Mesendoderm (in vitro differentiated cells): ENCODE results near the gene DDX1.

Source experiments
- DNase-seq: peaks from one replicate; pipeline ENCODE4 v3.0.0; 2013
- H2AK5ac ChIP-seq: 2 replicates; pipeline ENCODE4 v1.6.1; 2013; ENCODE audit warnings: low read length, inconsistent platforms
- H2BK120ac ChIP-seq: 2 replicates; pipeline ENCODE4 v1.6.1; 2013; ENCODE audit warnings: low read depth, mild to moderate bottlenecking, low read length, moderate library complexity, mixed read lengths
- H2BK15ac ChIP-seq: replicated peaks from 2 replicates; pipeline ENCODE4 v1.6.1; 2013; ENCODE audit warnings: low read depth, mild to moderate bottlenecking, moderate library complexity
- H2BK5ac ChIP-seq: 2 replicates; pipeline ENCODE4 v1.6.1; 2013; ENCODE audit warnings: low read length, inconsistent platforms
- H3K18ac ChIP-seq: 2 replicates; pipeline ENCODE4 v1.6.1; 2013; ENCODE audit warnings: mild to moderate bottlenecking, low read length, mixed read lengths
- H3K23ac ChIP-seq: one replicate; pipeline ENCODE4 v1.6.1; 2013; ENCODE audit warnings: low read length
- H3K27ac ChIP-seq: 2 replicates; pipeline ENCODE4 v1.5.1; 2013; ENCODE audit warnings: low read depth, mild to moderate bottlenecking, inconsistent platforms, low read length, moderate library complexity
- H3K27me3 ChIP-seq: 2 replicates; pipeline ENCODE4 v1.6.1; 2013; ENCODE audit warnings: low read length, control low read depth, mild to moderate bottlenecking, inconsistent platforms; ENCODE audit not compliant: insufficient read depth, poor library complexity
- H3K36me3 ChIP-seq: 2 replicates; pipeline ENCODE4 v1.6.1; 2013; ENCODE audit warnings: low read length, inconsistent platforms; ENCODE audit not compliant: control insufficient read depth, insufficient read depth
- H3K4ac ChIP-seq: one replicate; pipeline ENCODE4 v1.6.1; 2013; ENCODE audit warnings: low read depth, mild to moderate bottlenecking, low read length, moderate library complexity
- H3K4me1 ChIP-seq: 2 replicates; pipeline ENCODE4 v1.6.1; 2013; ENCODE audit warnings: low read depth, low read length, inconsistent platforms; ENCODE audit not compliant: control insufficient read depth
- H3K4me2 ChIP-seq: 2 replicates; pipeline ENCODE4 v1.6.1; 2013; ENCODE audit warnings: low read length
- H3K4me3 ChIP-seq: 2 replicates; pipeline ENCODE4 v1.5.1; 2013; ENCODE audit warnings: mild to moderate bottlenecking, low read length
- H3K56ac ChIP-seq: one replicate; pipeline ENCODE4 v1.6.1; 2013; ENCODE audit warnings: low read length
- H3K79me1 ChIP-seq: 2 replicates; pipeline ENCODE4 v1.6.1; 2013; ENCODE audit warnings: low read length, inconsistent platforms
- H3K79me2 ChIP-seq: 2 replicates; pipeline ENCODE4 v1.6.1; 2013; ENCODE audit warnings: mild to moderate bottlenecking, low read length; ENCODE audit not compliant: control insufficient read depth, insufficient read depth
- H3K9ac ChIP-seq: 2 replicates; pipeline ENCODE4 v1.6.1; 2013; ENCODE audit warnings: low read length, inconsistent platforms
- H4K5ac ChIP-seq: one replicate; pipeline ENCODE4 v1.6.1; 2013; ENCODE audit warnings: low read length
- H4K8ac ChIP-seq: one replicate; pipeline ENCODE4 v1.6.1; 2013; ENCODE audit warnings: low read depth, mild to moderate bottlenecking, control low read depth, low read length, moderate library complexity
- WGBS: extraction: QIAGEN DNeasy Blood & Tissue Kit; methylation state at CpG from one replicate; pipeline ENCODE4 v1.1.7; 2013; ENCODE audit warnings: low lambda C conversion rate, missing lambda C conversion rate; ENCODE audit not compliant: insufficient coverage; ENCODE audit errors: extremely low coverage; 5-methylcytosine and 5-hydroxymethylcytosine counted together

The DDX1 gene

GRCh38 chr2:15565392-15565791, 26.3 kb upstream of the DDX1 start:
- DNase-seq = no peak
- Histone ChIP-seq H3K4ac (no peak overlapping the region), H4K5ac (no peak overlapping the region), H3K79me2 (peaks cover 3% of the 10 kb centered on the region), H3K23ac (no peak overlapping the region), H2BK120ac (no peak overlapping the region), H3K4me3 (no peak overlapping the region), H2BK5ac (no peak overlapping the region), H3K4me2 (no peak overlapping the region), H3K79me1 (peaks cover 3% of the 10 kb centered on the region), H4K8ac (no peak overlapping the region), H3K4me1 (no peaks in the 10 kb centered on the region), H3K27ac (no peak overlapping the region), H2AK5ac (no peak overlapping the region), H3K18ac (no peak overlapping the region), H3K9ac (no peak overlapping the region), H2BK15ac (no peak overlapping the region), H3K36me3 (no peaks in the 10 kb centered on the region), H3K56ac (no peak overlapping the region), H3K27me3 (no peaks in the 10 kb centered on the region)
- no CpG with 5 or more reads among the region's 3 CpGs for WGBS

- Histone ChIP-seq H3K27ac (no peak overlapping the region), H3K4me1 (no peaks in the 10 kb centered on the region), H3K56ac (no peak overlapping the region), H4K5ac (no peak overlapping the region), H4K8ac (no peak overlapping the region), H2AK5ac (no peak overlapping the region), H2BK5ac (no peak overlapping the region), H3K4me3 (no peak overlapping the region), H3K36me3 (no peaks in the 10 kb centered on the region), H2BK120ac (no peak overlapping the region), H3K4ac (no peak overlapping the region), H3K27me3 (no peaks in the 10 kb centered on the region), H3K18ac (no peak overlapping the region), H3K79me1 (no peaks in the 10 kb centered on the region), H3K4me2 (no peak overlapping the region), H3K79me2 (no peaks in the 10 kb centered on the region), H2BK15ac (no peak overlapping the region), H3K9ac (no peak overlapping the region), H3K23ac (no peak overlapping the region)
- no peak for DNase-seq
- WGBS = no CpG with 5 or more reads among the region's 2 CpGs
Observed at GRCh38 chr2:15565994-15566671, 25.5 kb upstream of the DDX1 start.

GRCh38 chr2:15566912-15567311, 24.8 kb upstream of the DDX1 start:
- H3K79me1 ChIP-seq = no peaks in the 10 kb centered on the region
- no peak overlapping the region for H3K4me3 ChIP-seq
- no peak for DNase-seq
- no peak overlapping the region for H3K56ac ChIP-seq
- H2AK5ac ChIP-seq = no peak overlapping the region
- no peak overlapping the region for H2BK5ac ChIP-seq
- H3K79me2 ChIP-seq = no peaks in the 10 kb centered on the region
- H4K5ac ChIP-seq = no peak overlapping the region
- no peak overlapping the region for H2BK120ac ChIP-seq
- no peak overlapping the region for H3K9ac ChIP-seq
- WGBS = no CpG with 5 or more reads among the region's 6 CpGs
- no peak overlapping the region for H3K18ac ChIP-seq
- no peak overlapping the region for H4K8ac ChIP-seq
- no peak overlapping the region for H3K23ac ChIP-seq
- H3K36me3 ChIP-seq = no peaks in the 10 kb centered on the region
- no peaks in the 10 kb centered on the region for H3K4me1 ChIP-seq
- H3K27ac ChIP-seq = no peak overlapping the region
- no peak overlapping the region for H3K4ac ChIP-seq
- H3K27me3 ChIP-seq = no peaks in the 10 kb centered on the region
- no peak overlapping the region for H3K4me2 ChIP-seq
- H2BK15ac ChIP-seq = no peak overlapping the region

- Histone ChIP-seq H3K27ac (no peak overlapping the region), H2AK5ac (no peak overlapping the region)
Observed at GRCh38 chr2:15568874-15569273, 22.8 kb upstream of the DDX1 start.

GRCh38 chr2:15570104-15570503, 21.6 kb upstream of the DDX1 start:
- no peaks in the 10 kb centered on the region for H3K36me3 ChIP-seq
- no peak overlapping the region for H2BK15ac ChIP-seq
- DNase-seq = no peak
- H3K27ac ChIP-seq = no peak overlapping the region
- no peak overlapping the region for H3K4me2 ChIP-seq
- no peaks in the 10 kb centered on the region for H3K4me1 ChIP-seq
- no peaks in the 10 kb centered on the region for H3K79me1 ChIP-seq
- no peak overlapping the region for H3K18ac ChIP-seq
- H4K8ac ChIP-seq = no peak overlapping the region
- no peak overlapping the region for H3K4me3 ChIP-seq
- no peak overlapping the region for H2BK120ac ChIP-seq
- H3K27me3 ChIP-seq = no peaks in the 10 kb centered on the region
- no CpG with 5 or more reads among the region's 5 CpGs for WGBS
- H2BK5ac ChIP-seq = no peak overlapping the region
- no peak overlapping the region for H3K56ac ChIP-seq
- no peak overlapping the region for H3K9ac ChIP-seq
- H3K79me2 ChIP-seq = no peaks in the 10 kb centered on the region
- no peak overlapping the region for H4K5ac ChIP-seq
- H3K23ac ChIP-seq = no peak overlapping the region
- H2AK5ac ChIP-seq = no peak overlapping the region
- H3K4ac ChIP-seq = no peak overlapping the region

More at GRCh38 chr2:15568874-15569273, 22.8 kb upstream of the DDX1 start:
- Histone ChIP-seq H3K56ac (no peak overlapping the region), H3K27me3 (no peaks in the 10 kb centered on the region), H2BK15ac (no peak overlapping the region), H3K79me1 (no peaks in the 10 kb centered on the region), H2BK5ac (no peak overlapping the region), H3K4me1 (no peaks in the 10 kb centered on the region), H4K8ac (no peak overlapping the region), H4K5ac (no peak overlapping the region), H3K4me2 (no peak overlapping the region), H3K4ac (no peak overlapping the region), H3K23ac (no peak overlapping the region), H3K9ac (no peak overlapping the region), H2BK120ac (no peak overlapping the region), H3K36me3 (no peaks in the 10 kb centered on the region), H3K18ac (no peak overlapping the region), H3K4me3 (no peak overlapping the region), H3K79me2 (no peaks in the 10 kb centered on the region)
- no CpG with 5 or more reads among the region's 12 CpGs for WGBS
- no peak for DNase-seq

GRCh38 chr2:15571729-15572128, 19.9 kb upstream of the DDX1 start:
- Histone ChIP-seq H3K36me3 (no peaks in the 10 kb centered on the region), H2AK5ac (no peak overlapping the region), H2BK5ac (no peak overlapping the region), H3K9ac (no peak overlapping the region), H3K4ac (no peak overlapping the region), H2BK15ac (no peak overlapping the region), H4K5ac (no peak overlapping the region), H3K4me3 (no peak overlapping the region), H3K4me1 (no peaks in the 10 kb centered on the region), H3K27ac (no peak overlapping the region), H3K27me3 (no peaks in the 10 kb centered on the region), H4K8ac (no peak overlapping the region), H3K56ac (no peak overlapping the region), H3K79me2 (no peaks in the 10 kb centered on the region), H2BK120ac (no peak overlapping the region), H3K23ac (no peak overlapping the region), H3K79me1 (no peaks in the 10 kb centered on the region), H3K4me2 (no peak overlapping the region), H3K18ac (no peak overlapping the region)
- DNase-seq = no peak
- no CpG with 5 or more reads among the region's 3 CpGs for WGBS
